Heart left ventricle (tissue), 16 donors: Measurements from ENCODE around the gene DYSF. TPM values are rescaled to one million over a fixed set of nuclear protein-coding genes. Genes with fewer than 3 reads are reported as not detected.

Experiments
- ATAC-seq, 4 donors: fragments of 200-7000 bp; cut with Tn5 transposase; one replicate each; pipeline ENCODE4 v1.9.1; 2020 to 2022; ENCODE audit warnings: moderate library complexity in 4 of 4, mild to moderate bottlenecking in 3 of 4, moderate number of reproducible peaks in 1 of 4
- DNase-seq, 5 donors: peaks; one replicate each; pipeline ENCODE4 v3.0.0-alpha.2; 2020
- H3K27ac ChIP-seq, 12 donors: fragments of 200-600 bp; sonication (generic) in 4 of 12; one replicate each; pipeline versions ENCODE4 v1.5.0 to v1.8.0; 2016 to 2022; ENCODE audit warnings: mild to moderate bottlenecking in 2 of 12
- H3K27me3 ChIP-seq, 9 donors: fragments of 200-600 bp; sonication (generic) in 2 of 9; one replicate each; pipeline versions ENCODE4 v1.5.1 to v1.8.0; 2016 to 2022; ENCODE audit warnings: mild to moderate bottlenecking in 3 of 9
- H3K36me3 ChIP-seq, 9 donors: fragments of 200-600 bp; sonication (generic) in 2 of 9; one replicate each; pipeline versions ENCODE4 v1.5.0 to v1.8.0; 2018 to 2022; ENCODE audit warnings: mild to moderate bottlenecking in 2 of 9
- H3K4me1 ChIP-seq, 12 donors: fragments of 200-600 bp; sonication (generic) in 4 of 12; one replicate each; pipeline versions ENCODE4 v1.5.0 to v1.8.0; 2016 to 2022; ENCODE audit warnings: mild to moderate bottlenecking in 3 of 12
- H3K4me3 ChIP-seq, 12 donors: fragments of 200-600 bp; sonication (generic) in 4 of 12; one replicate each; pipeline versions ENCODE4 v1.5.0 to v1.8.0; 2017 to 2022; ENCODE audit warnings: mild to moderate bottlenecking in 9 of 12, moderate library complexity in 4 of 12
- H3K9me3 ChIP-seq, 12 donors: fragments of 200-600 bp; sonication (generic) in 4 of 12; one replicate each; pipeline versions ENCODE4 v1.5.0 to v1.8.0; 2016 to 2022; ENCODE audit warnings: mild to moderate bottlenecking in 1 of 12
- CTCF ChIP-seq, 12 donors: fragments of 200-600 bp; sonication (generic) in 4 of 12; IDR thresholded peaks; one replicate each; pipeline versions ENCODE4 v1.5.0 to v1.8.0; 2018 to 2022; ENCODE audit warnings: antibody characterized with exemption in 12 of 12, mild to moderate bottlenecking in 5 of 12
- POLR2A ChIP-seq, 2 donors: fragments of 450-650 bp; IDR thresholded peaks; one replicate each; pipeline ENCODE4 v1.6.1; 2017; ENCODE audit warnings: antibody characterized with exemption in 2 of 2, mild to moderate bottlenecking in 2 of 2, moderate library complexity in 2 of 2
- WGBS, 4 donors: extraction: QIAGEN DNeasy Blood & Tissue Kit in 2 of 4; methylation state at CpG; one replicate each; pipeline versions ENCODE4 v1.1.5 to v1.1.7; 2013 to 2018; 5-methylcytosine and 5-hydroxymethylcytosine counted together
- intact Hi-C, 10 donors: fragments of 100-400 bp; cut with DNase I; formaldehyde crosslinking; loops; one replicate each; pipeline versions ENCODE4 v1.11.1 to v1.14.2; 2022
- polyA plus RNA-seq, 2 donors: library from polyadenylated mRNA; stranded (reverse); fragments of 200-250 nt; gene quantifications; one replicate each; pipeline ENCODE4 v1.2.3, GENCODE V29; 2013
- total RNA-seq, 9 donors: library from RNA; depleted of rRNA in 2 of 9; stranded (reverse); fragments of >200 nt in 2 of 9; fragmentation: NEBNext Ultra II Directional in 3 of 9; extraction: Animal tissue kit (Norgen Biotek cat#: 25700) in 3 of 9; gene quantifications; one replicate each; pipeline versions ENCODE4 v1.1.0 to v1.2.4, GENCODE V29; 2016 to 2023
- donor health status: ischemic (EF 13 %, LVEDD 7.1; RV severe dilation, severe dysfunction).
- donor health status: healthy with polysubstance abuse.
- donor health status: DM: no; HTN: yes; CAD: no.
- donor health status: DM: no; HTN: no; CAD: no.
- donor health status: ischemic (EF 25% LVEDD 6.9; RV normal size, moderate dysfunction).
- donor health status: ischemic (EF 25% LVEDD 5.7; RV mildly dilated, moderate dysfunction).
- donor health status: healthy.
- donor health status: DM: yes; HTN: yes; CAD: no.
- donor health status: ischemic (EF 35%, LVEDD 5.7; RV mildly dilated, moderate dysfunction).
- donor health status: nonischemic (EF 11% LVEDD 7.7; RV severe dilation, severe dysfunction).
- donor health status: DM: yes; HTN: yes; CAD: no.
- donor health status: PGD.
- donor health status: ischemic (EF 29% LVEDD 5.4; RV normal size, mild dysfunction).
- donor health status: nonischemic (EF 23%, LVEDD 6.1; RV moderate dilation, normal function).

Gene DYSF
- total and polyA plus RNA-seq, 11 donors, result 25.5 to 99.9 (median 78.6) TPM

GRCh38 chr2:71603311-71603811, 150.0 kb downstream of the DYSF start:
- Histone ChIP-seq H3K9me3 (no peaks in the 10 kb centered on the region), H3K36me3 (peaks cover 0 to 35% (median 18%) of the 10 kb centered on the region in 9 donors)
- no peak for TF ChIP-seq CTCF (IDR thresholded peaks at IDR 0.05)
- no peak for TF ChIP-seq POLR2A (IDR thresholded peaks at IDR 0.05)

GRCh38 chr2:71603851-71604725, 150.7 kb downstream of the DYSF start:
- ATAC-seq (no peak), DNase-seq (peak in 4 of 5 donors; percentile 7 to 55 (median 12))
- Histone ChIP-seq H3K9me3 (no peaks in the 10 kb centered on the region), H3K27me3 (no peaks in the 10 kb centered on the region), H3K4me1 (peaks cover 7 to 43% (median 22%) of the 10 kb centered on the region in 12 donors), H3K36me3 (peaks cover 0 to 28% (median 11%) of the 10 kb centered on the region in 9 donors), H3K4me3 (peak overlapping the region in 1 of 12 donors; percentile 7), H3K27ac (peak overlapping the region in 11 of 12 donors; percentile 20 to 83 (median 58))
- 66 to 77% (median 71%) methylated on average over 8 to 9 of the region's 9 CpGs for WGBS, 4 donors
- intact Hi-C loops, result loop anchor here in 2 of 10 donors (5.0 to 10.0 kb wide), 2 partner anchors 57 to 59 kb away; no protein-coding TSS in a partner anchor
- TF ChIP-seq CTCF (IDR thresholded peaks at IDR 0.05), result peak in 1 of 12 donors; percentile 14
- TF ChIP-seq POLR2A (IDR thresholded peaks at IDR 0.05), result no peak

More at GRCh38 chr2:71603311-71603811, 150.0 kb downstream of the DYSF start:
- Histone ChIP-seq H3K4me1 (peaks cover 7 to 39% (median 20%) of the 10 kb centered on the region in 12 donors), H3K27ac (peak overlapping the region in 10 of 12 donors; percentile 9 to 83 (median 59)), H3K27me3 (no peaks in the 10 kb centered on the region), H3K4me3 (peak overlapping the region in 1 of 12 donors; percentile 7)
- 46 to 57% (median 54%) methylated on average over 13 of the region's 13 CpGs for WGBS, 4 donors
- intact Hi-C loops, result loop anchor here in 2 of 10 donors (5.0 to 10.0 kb wide), 2 partner anchors 56 to 59 kb away; no protein-coding TSS in a partner anchor
- DNase-seq (peak in 4 of 5 donors; percentile 30 to 53 (median 44)), ATAC-seq (peak; percentile 9 to 72 (median 45))

- Histone ChIP-seq H3K27ac (peak overlapping the region in 9 of 12 donors; percentile 21 to 83 (median 60)), H3K9me3 (no peaks in the 10 kb centered on the region), H3K27me3 (no peaks in the 10 kb centered on the region), H3K4me1 (peaks cover 7 to 43% (median 22%) of the 10 kb centered on the region in 12 donors), H3K4me3 (no peak overlapping the region), H3K36me3 (peaks cover 0 to 22% (median 11%) of the 10 kb centered on the region in 9 donors)
- WGBS, 4 donors, result 56 to 69% (median 63%) methylated on average over 3 to 4 of the region's 4 CpGs
- DNase-seq (peak in 2 of 5 donors; percentile 3 to 27), ATAC-seq (peak in 2 of 4 donors; percentile 8 to 10)
- intact Hi-C loops, result loop anchor here in 6 of 10 donors (5.0 to 10.0 kb wide), 4 partner anchors 57 to 548 kb away; no protein-coding TSS in a partner anchor
- TF ChIP-seq CTCF (IDR thresholded peaks at IDR 0.05) (no peak), POLR2A (IDR thresholded peaks at IDR 0.05) (no peak)
These were observed 151.4 kb downstream of the DYSF start for GRCh38 chr2:71604726-71605120.
